Camera-type eye (tissue), 1 donor: Measurements from ENCODE around the gene ISG20. TPM values are rescaled to one million over a fixed set of nuclear protein-coding genes. Genes with fewer than 3 reads are reported as not detected.

Experiments
- total RNA-seq: library from RNA; depleted of rRNA; stranded (reverse); fragments of >200 nt; gene quantifications from one replicate; pipeline ENCODE4 v1.2.3, GENCODE V29; 2014

Gene ISG20
- total RNA-seq = 6.5 TPM

DNA sequence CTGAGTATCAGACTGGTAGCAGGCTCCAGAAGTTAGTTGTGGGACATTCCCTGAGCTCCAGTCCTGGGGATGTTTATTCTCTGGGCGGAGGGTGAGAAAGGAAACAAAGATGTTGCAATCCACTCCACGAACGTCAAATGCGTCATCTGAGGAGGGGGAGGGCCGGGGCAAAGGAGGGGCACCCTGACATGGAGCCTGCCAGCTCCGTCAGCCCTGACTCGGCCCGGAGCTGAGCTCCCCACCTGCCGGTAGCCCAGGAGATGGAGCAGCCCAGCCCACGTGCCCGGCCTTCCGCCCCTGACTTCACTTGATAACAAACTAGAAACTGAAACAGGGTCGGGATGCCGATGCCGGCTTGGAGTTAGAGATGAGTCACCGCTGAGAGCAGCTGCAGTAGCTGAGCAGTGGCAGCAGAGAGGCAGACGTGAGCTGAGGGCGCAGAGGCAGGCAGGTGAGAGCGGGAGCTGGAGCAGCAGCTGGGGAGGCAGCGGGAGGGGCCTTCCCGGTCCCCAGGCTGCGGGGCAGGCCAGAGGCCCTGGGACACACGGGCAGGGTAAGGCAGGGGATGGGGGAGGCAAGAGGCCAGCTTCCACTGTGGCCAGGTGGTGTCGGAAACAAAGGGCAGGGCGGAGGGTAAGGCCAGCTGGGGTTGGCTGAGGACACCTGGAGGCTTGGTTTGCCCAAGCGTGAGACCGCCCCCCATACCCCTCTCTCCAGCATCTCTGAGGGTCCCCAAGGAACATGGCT is at the start of gene ISG20:
TSS of gene ISG20 (plus strand) at position 391 of the 747 bp plus-strand sequence. CDS start at position 742, 351 bp downstream.

DNA sequence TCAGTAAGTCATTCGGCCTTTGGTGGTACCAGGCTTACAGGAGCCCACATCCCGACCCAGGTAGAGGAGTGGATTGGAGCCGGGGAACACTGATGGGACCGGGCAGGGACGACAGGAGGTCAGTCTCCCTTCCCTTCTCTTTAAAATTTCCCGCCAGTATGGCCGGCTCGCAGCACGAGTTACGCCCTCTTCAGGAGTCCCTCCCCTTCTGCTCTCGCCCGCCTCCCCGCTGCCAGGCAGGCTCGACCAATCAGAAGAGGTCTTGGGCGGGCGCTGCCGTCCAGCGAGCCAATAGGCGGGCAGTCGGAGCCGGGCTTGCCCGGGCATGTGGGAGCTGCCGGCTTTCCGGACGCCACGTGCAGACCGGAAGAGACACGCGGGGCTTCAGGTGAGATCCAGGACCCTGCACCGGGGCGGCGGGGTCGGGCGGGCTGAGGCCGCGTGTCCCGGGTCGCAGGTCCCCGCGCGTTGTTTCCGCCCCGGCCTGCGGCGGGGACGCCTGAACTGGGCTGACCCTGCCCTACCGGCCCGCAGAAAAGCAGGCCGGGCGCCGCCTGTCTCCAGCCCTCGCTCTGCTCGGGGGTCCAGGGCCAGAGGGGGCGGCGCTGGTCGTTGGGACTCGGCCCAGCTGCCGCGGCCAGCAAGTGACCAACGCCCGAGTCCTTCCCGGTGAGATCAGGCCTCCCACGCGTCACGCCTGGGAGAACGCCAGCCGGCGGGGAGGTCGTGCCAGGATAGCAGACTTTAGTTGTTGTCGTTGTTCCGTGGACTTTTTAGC is 17.6 kb upstream of the ISG20 start, which contains the start of gene AEN:
TSS of gene AEN (plus strand) at position 346 of the 778 bp plus-strand sequence. CDS start 4,870 bp downstream, outside the sequence.

Other genes starting within 250 kb of the ISG20 start
- 19.1 TPM for gene MRPL46, start 171.6 kb upstream of the ISG20 start, total RNA-seq
- gene MRPS11, start 171.3 kb upstream of the ISG20 start, total RNA-seq = 19.4 TPM
- 31.2 TPM for gene DET1, start 92.3 kb upstream of the ISG20 start, total RNA-seq
- gene AEN, start 17.7 kb upstream of the ISG20 start, total RNA-seq = 7.5 TPM
- 44.0 TPM for gene ACAN, start 164.4 kb downstream of the ISG20 start, total RNA-seq